IMR-90 (cell line): ENCODE data around the gene PGM2. TPM values are rescaled to one million over a fixed set of nuclear protein-coding genes. Genes with fewer than 3 reads are reported as not detected.

Source experiments
- ATAC-seq: fragments of 200-7000 bp; cut with Tn5 transposase; 2 replicates; pipeline ENCODE4 v1.9.1; 2020; ENCODE audit warnings: low read depth, mild to moderate bottlenecking, moderate library complexity
- BruUV-seq: library from RNA; stranded (reverse); fragments of 400-500 nt; replicated peaks from 2 replicates; lab custom pipeline; 2021; lab: Mats Ljungman, UMichigan
- CTCF ChIA-PET: fragments of 300-600 bp; formaldehyde crosslinking; extraction: SDS; loops from one replicate; lab custom pipeline; 2021; ENCODE audit warnings: antibody characterized with exemption; lab: Yijun Ruan, JAX
- POLR2A ChIA-PET: fragments of 300-600 bp; sonication (Branson Sonifier 250); formaldehyde crosslinking; loops from one replicate; lab custom pipeline; 2022; ENCODE audit warnings: antibody characterized with exemption; ENCODE audit not compliant: unreplicated experiment; lab: Charles Lee
- DNase-seq: peaks from one replicate; pipeline ENCODE4 v3.0.0; 2013
- H2AFZ ChIP-seq: replicated peaks from 2 replicates; pipeline ENCODE3; 2013; ENCODE audit warnings: low read length, mild to moderate bottlenecking; ENCODE audit not compliant: poor library complexity
- H2AK5ac ChIP-seq: 2 replicates; pipeline ENCODE4 v1.6.1; 2013; ENCODE audit warnings: low read depth, low read length, inconsistent platforms
- H2AK9ac ChIP-seq: replicated peaks from 2 replicates; pipeline ENCODE3; 2013; ENCODE audit warnings: mild to moderate bottlenecking, low read depth, low read length, moderate library complexity; ENCODE audit not compliant: poor library complexity
- H2BK120ac ChIP-seq: 2 replicates; pipeline ENCODE4 v1.6.1; 2013; ENCODE audit warnings: low read depth, low read length, inconsistent platforms
- H2BK15ac ChIP-seq: 3 replicates; pipeline ENCODE4 v1.6.1; 2013; ENCODE audit warnings: low read depth, low read length, inconsistent platforms
- H2BK20ac ChIP-seq: 2 replicates; pipeline ENCODE4 v1.6.1; 2013; ENCODE audit warnings: low read depth, mild to moderate bottlenecking, inconsistent platforms, low read length, moderate library complexity
- H2BK5ac ChIP-seq: 2 replicates; pipeline ENCODE4 v1.6.1; 2013; ENCODE audit warnings: mild to moderate bottlenecking, low read depth, low read length, inconsistent platforms; ENCODE audit not compliant: poor library complexity, severe bottlenecking
- H3K14ac ChIP-seq: replicated peaks from 2 replicates; pipeline ENCODE4 v1.6.1; 2013; ENCODE audit warnings: low read depth, low read length, inconsistent platforms
- H3K18ac ChIP-seq: 2 replicates; pipeline ENCODE4 v1.6.1; 2013; ENCODE audit warnings: low read depth, low read length, control low read depth
- H3K23ac ChIP-seq: 2 replicates; pipeline ENCODE4 v1.6.1; 2013; ENCODE audit warnings: low read depth, low read length, inconsistent platforms
- H3K27ac ChIP-seq: 2 replicates; pipeline ENCODE4 v1.5.1; 2013; ENCODE audit warnings: mild to moderate bottlenecking, control low read depth, low read length; ENCODE audit not compliant: insufficient read depth
- H3K27me3 ChIP-seq: 2 replicates; pipeline ENCODE4 v1.6.1; 2013; ENCODE audit warnings: low read length; ENCODE audit not compliant: control insufficient read depth, insufficient read depth
- H3K36me3 ChIP-seq: 2 replicates; pipeline ENCODE4 v1.6.1; 2013; ENCODE audit warnings: low read length, mixed read lengths; ENCODE audit not compliant: control insufficient read depth, insufficient read depth
- H3K4ac ChIP-seq: 2 replicates; pipeline ENCODE4 v1.6.1; 2013; ENCODE audit warnings: low read depth, low read length, inconsistent platforms
- H3K4me1 ChIP-seq: 2 replicates; pipeline ENCODE4 v1.6.1; 2013; ENCODE audit warnings: low read length, mixed read lengths; ENCODE audit not compliant: control insufficient read depth, insufficient read depth
- H3K4me2 ChIP-seq: 2 replicates; pipeline ENCODE4 v1.6.1; 2013; ENCODE audit warnings: low read depth, mild to moderate bottlenecking, control low read depth, low read length, moderate library complexity
- H3K4me3 ChIP-seq: 2 replicates; pipeline ENCODE4 v1.5.1; 2013; ENCODE audit warnings: low read depth, mild to moderate bottlenecking, control low read depth, low read length, moderate library complexity; ENCODE audit not compliant: insufficient read depth
- H3K56ac ChIP-seq: 2 replicates; pipeline ENCODE4 v1.6.1; 2013; ENCODE audit warnings: low read length, inconsistent platforms; ENCODE audit not compliant: insufficient read depth; ENCODE audit errors: extremely low read depth
- H3K79me1 ChIP-seq, 2 experiments: 2 replicates each; pipeline ENCODE4 v1.6.1; 2013; ENCODE audit warnings: low read length in 2 of 2, inconsistent platforms in 1 of 2, low read depth in 1 of 2
- H3K9ac ChIP-seq: 2 replicates; pipeline ENCODE4 v1.6.1; 2013; ENCODE audit warnings: low read depth, low read length, control low read depth
- H3K9me1 ChIP-seq: 2 replicates; pipeline ENCODE4 v1.6.1; 2013; ENCODE audit warnings: low read length, inconsistent platforms; ENCODE audit not compliant: insufficient read depth
- H3K9me3 ChIP-seq: 2 replicates; pipeline ENCODE4 v1.6.1; 2013; ENCODE audit warnings: low read length; ENCODE audit not compliant: control insufficient read depth, insufficient read depth
- H4K20me1 ChIP-seq: 2 replicates; pipeline ENCODE4 v1.6.1; 2013; ENCODE audit warnings: low read length, inconsistent platforms; ENCODE audit not compliant: insufficient read depth
- H4K5ac ChIP-seq: 2 replicates; pipeline ENCODE4 v1.6.1; 2013; ENCODE audit warnings: mild to moderate bottlenecking, low read depth, low read length, control low read depth
- H4K8ac ChIP-seq, 2 experiments: 2 replicates each; pipeline ENCODE4 v1.6.1; 2013; ENCODE audit warnings: low read depth in 2 of 2, low read length in 2 of 2, control low read depth in 1 of 2, inconsistent platforms in 1 of 2
- H4K91ac ChIP-seq: 2 replicates; pipeline ENCODE4 v1.6.1; 2013; ENCODE audit warnings: low read depth, low read length, inconsistent platforms; ENCODE audit not compliant: insufficient read depth
- CTCF ChIP-seq: conservative IDR thresholded peaks from 2 replicates; pipeline ENCODE4 v1.5.1; 2012; ENCODE audit warnings: mild to moderate bottlenecking, low read depth, low read length, improper control_type of control experiment
- FOS ChIP-seq: fragments of 150-350 bp; IDR thresholded peaks from 2 replicates; pipeline ENCODE4 v1.6.1; 2016; ENCODE audit warnings: low read depth, low read length
- POLR2A ChIP-seq: IDR thresholded peaks from 2 replicates; pipeline ENCODE4 v1.6.1; 2012; ENCODE audit warnings: mild to moderate bottlenecking, low read depth, low read length
- WGBS, 2 experiments: methylation state at CpG; one replicate each; pipeline versions ENCODE4 v1.1.5 to v1.1.7; 2013; ENCODE audit warnings: missing lambda C conversion rate in 2 of 2; ENCODE audit not compliant: insufficient read length in 1 of 2; ENCODE audit errors: extremely low coverage in 2 of 2; 5-methylcytosine and 5-hydroxymethylcytosine counted together
- dilution Hi-C: fragments of 300-500 bp; cut with HindIII; formaldehyde crosslinking; loops from one replicate; pipeline ENCODE4 v1.14.3; 2018; ENCODE audit warnings: low sequenced_read_pairs; ENCODE audit not compliant: unreplicated experiment
- in situ Hi-C: fragments of 300-500 bp; cut with MboI; formaldehyde crosslinking; loops from 3 replicates; pipeline ENCODE4 v1.14.3; 2019; ENCODE audit warnings: low sequenced_read_pairs, inconsistent platforms, mixed read lengths
- intact Hi-C: fragments of 100-400 bp; cut with micrococcal nuclease; formaldehyde crosslinking; loops from 2 replicates; pipeline ENCODE4 v1.10.0; 2022
- polyA plus RNA-seq, 3 experiments: library from polyadenylated mRNA; depleted of rRNA; stranded (reverse); fragments of >200 nt; gene quantifications; 2 replicates each; pipeline ENCODE4 v1.2.3, GENCODE V29; 2012; ENCODE audit warnings: low replicate concordance in 1 of 3
- total RNA-seq: library from RNA; depleted of rRNA; stranded (reverse); fragments of >200 nt; gene quantifications from 2 replicates; pipeline ENCODE4 v1.2.3, GENCODE V29; 2012

Gene PGM2
- total and polyA plus RNA-seq, 2 of the 4 experiments (the other 2 are of a cell fraction), result 18.7 to 26.2 TPM

DNA sequence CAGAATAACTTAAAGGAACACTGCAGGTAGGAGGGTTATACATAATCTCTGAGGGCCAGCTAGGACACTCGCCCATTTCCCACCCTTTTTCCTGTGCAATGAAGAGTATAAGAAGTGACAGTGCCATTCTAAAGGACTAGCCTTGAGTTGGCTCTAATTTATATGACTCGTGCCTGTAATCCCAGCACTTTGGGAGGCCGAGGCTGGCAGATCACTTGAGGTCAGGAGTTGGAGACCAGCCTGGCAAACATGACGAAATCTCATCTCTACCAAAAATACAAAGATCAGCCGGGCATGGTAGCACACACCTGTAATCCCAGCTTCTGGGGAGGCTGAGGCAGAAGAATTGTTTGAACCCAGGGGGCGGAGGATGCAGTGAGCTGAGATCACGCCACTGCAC lies 68.8 kb downstream of the PGM2 start:
- dilution Hi-C loops (no loop called here), in situ Hi-C loops (no loop called here), intact Hi-C loops (no loop called here)
- H4K91ac ChIP-seq, result no peak overlapping the region
- no peak overlapping the region for H2BK5ac ChIP-seq
- TF ChIP-seq CTCF, result no peak
- TF ChIP-seq POLR2A, result no peak
- no peak for TF ChIP-seq FOS
- no peak overlapping the region for H2AK9ac ChIP-seq
- H3K4me2 ChIP-seq, result no peak overlapping the region
- H2BK15ac ChIP-seq, result no peak overlapping the region
- H4K20me1 ChIP-seq, result no peaks in the 10 kb centered on the region
- H3K27ac ChIP-seq, result no peak overlapping the region
- no peak overlapping the region for H4K8ac ChIP-seq
- no peak overlapping the region for H3K4me3 ChIP-seq
- H3K56ac ChIP-seq, result no peak overlapping the region
- no TSS peak for BruUV-seq
- no peaks in the 10 kb centered on the region for H3K9me3 ChIP-seq
- WGBS, 2 experiments, result no CpG with 5 or more reads among the region's 7 CpGs
- H2AK5ac ChIP-seq, result no peak overlapping the region
- CTCF ChIA-PET, result no interaction called here
- no peak overlapping the region for H2BK120ac ChIP-seq
- no peak overlapping the region for H3K4ac ChIP-seq
- no peaks in the 10 kb centered on the region for H3K9me1 ChIP-seq
- no peak overlapping the region for H3K9ac ChIP-seq
- no peak overlapping the region for H2BK20ac ChIP-seq
- no peak overlapping the region for H4K5ac ChIP-seq
- DNase-seq (no peak), ATAC-seq (no peak)
- no peaks in the 10 kb centered on the region for H3K79me1 ChIP-seq
- H3K14ac ChIP-seq, result no peak overlapping the region
- H3K36me3 ChIP-seq, result no peaks in the 10 kb centered on the region
- no peak overlapping the region for H2AFZ ChIP-seq
- no peak overlapping the region for H3K18ac ChIP-seq
- POLR2A ChIA-PET, result no interaction called here
- H3K4me1 ChIP-seq, result no peaks in the 10 kb centered on the region; the same call in 1 of the 2 replicates
- H3K27me3 ChIP-seq, result peaks cover 44% of the 10 kb centered on the region
- H3K23ac ChIP-seq, result no peak overlapping the region
